Measurements from ENCODE around the gene TNFRSF25. TPM values are rescaled to one million over a fixed set of nuclear protein-coding genes. Genes with fewer than 3 reads are reported as not detected.

TNFRSF25 gene
- total RNA-seq, 1 experiment from 2014 or later = 19.4 TPM

DNA sequence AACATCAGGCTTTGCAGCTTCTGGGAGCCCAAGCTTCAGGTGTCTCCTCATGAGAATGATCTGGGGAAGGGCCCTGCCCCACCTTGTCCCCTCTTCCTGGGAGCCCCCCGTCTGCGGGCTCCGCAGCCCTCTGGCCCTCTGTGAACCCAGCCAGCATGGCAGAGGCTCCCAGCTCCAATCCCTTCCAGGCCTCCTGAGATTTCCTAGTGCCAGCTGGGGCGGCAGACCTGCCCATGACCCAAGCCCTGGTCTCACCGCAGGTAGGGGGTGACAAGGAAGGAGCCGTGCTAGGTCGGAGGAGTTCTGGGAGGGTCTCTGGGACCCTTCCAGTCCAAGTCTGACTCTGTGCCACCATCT, 17.8 kb upstream of the TNFRSF25 start:
- H3K4me1 ChIP-seq (ENCODE audit: insufficient read depth, low read length) = no peaks in the 10 kb centered on the region
- no peak overlapping the region for H4K91ac ChIP-seq (ENCODE audit: insufficient read length, low read depth, low read length)
- Mint-ChIP-seq H3K36me3 (ENCODE audit: insufficient read depth in 1 of 3, low read depth in 3 of 3) (peaks cover 0 to 3% (median 3%) of the 10 kb centered on the region in 3 experiments; a peak in 3 of 7 replicates), H3K27ac (no peak overlapping the region), H3K4me3 (peak overlapping the region; percentile 75 to 87; a peak in 3 of 5 replicates), H3K9me3 (no peaks in the 10 kb centered on the region; a peak in 1 of 5 replicates), H3K27me3 (ENCODE audit: low read depth) (peaks cover 5% of the 10 kb centered on the region), H3K4me1 (peaks cover 14 to 20% of the 10 kb centered on the region in 2 experiments)
- WGBS (ENCODE audit: extremely low coverage, insufficient read length, low lambda C conversion rate) = no CpG with 5 or more reads among the region's 7 CpGs
- no peak overlapping the region for H3K56ac ChIP-seq (ENCODE audit: insufficient read length, low read depth, low read length)
- peaks cover 5% of the 10 kb centered on the region for H3K23me2 ChIP-seq (ENCODE audit: insufficient read length, low read depth, low read length, poor library complexity, severe bottlenecking)
- no peak overlapping the region for H2AFZ ChIP-seq (ENCODE audit: low read length)
- no peak overlapping the region for H3K23ac ChIP-seq (ENCODE audit: insufficient read length, low read depth, low read length)
- H3K4me2 ChIP-seq (ENCODE audit: insufficient read depth, insufficient read length, low read length) = no peak overlapping the region
- H2BK12ac ChIP-seq (ENCODE audit: insufficient read length, low read depth, low read length) = no peak overlapping the region
- no peak overlapping the region for H3K14ac ChIP-seq (ENCODE audit: insufficient read depth, low read length)
- H3K79me1 ChIP-seq (ENCODE audit: insufficient read depth, low read depth, low read length, poor library complexity, severe bottlenecking) = no peaks in the 10 kb centered on the region
- TF ChIP-seq, protein P1, sequence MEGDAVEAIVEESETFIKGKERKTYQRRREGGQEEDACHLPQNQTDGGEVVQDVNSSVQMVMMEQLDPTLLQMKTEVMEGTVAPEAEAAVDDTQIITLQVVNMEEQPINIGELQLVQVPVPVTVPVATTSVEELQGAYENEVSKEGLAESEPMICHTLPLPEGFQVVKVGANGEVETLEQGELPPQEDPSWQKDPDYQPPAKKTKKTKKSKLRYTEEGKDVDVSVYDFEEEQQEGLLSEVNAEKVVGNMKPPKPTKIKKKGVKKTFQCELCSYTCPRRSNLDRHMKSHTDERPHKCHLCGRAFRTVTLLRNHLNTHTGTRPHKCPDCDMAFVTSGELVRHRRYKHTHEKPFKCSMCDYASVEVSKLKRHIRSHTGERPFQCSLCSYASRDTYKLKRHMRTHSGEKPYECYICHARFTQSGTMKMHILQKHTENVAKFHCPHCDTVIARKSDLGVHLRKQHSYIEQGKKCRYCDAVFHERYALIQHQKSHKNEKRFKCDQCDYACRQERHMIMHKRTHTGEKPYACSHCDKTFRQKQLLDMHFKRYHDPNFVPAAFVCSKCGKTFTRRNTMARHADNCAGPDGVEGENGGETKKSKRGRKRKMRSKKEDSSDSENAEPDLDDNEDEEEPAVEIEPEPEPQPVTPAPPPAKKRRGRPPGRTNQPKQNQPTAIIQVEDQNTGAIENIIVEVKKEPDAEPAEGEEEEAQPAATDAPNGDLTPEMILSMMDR (conservative IDR thresholded peaks at IDR 0.05) = no peak
- H2BK120ac ChIP-seq (ENCODE audit: low read depth, low read length, poor library complexity, severe bottlenecking) = no peak overlapping the region
- H3K27ac ChIP-seq (ENCODE audit: insufficient read length, low read depth, low read length) = no peak overlapping the region
- H3K18ac ChIP-seq (ENCODE audit: insufficient read length, low read depth, low read length) = no peak overlapping the region
- DNase-seq = no peak
- H3K27me3 ChIP-seq (ENCODE audit: insufficient read depth, low read length) = no peaks in the 10 kb centered on the region
- H2BK15ac ChIP-seq (ENCODE audit: low read depth, low read length) = no peak overlapping the region
- H3K9me3 ChIP-seq (ENCODE audit: control insufficient read depth, low read depth, low read length) = no peaks in the 10 kb centered on the region
- no peak overlapping the region for H2BK20ac ChIP-seq (ENCODE audit: low read depth, low read length, poor library complexity, severe bottlenecking)
- H3T11ph ChIP-seq (ENCODE audit: low read length) = no peak overlapping the region
- H2BK5ac ChIP-seq (ENCODE audit: insufficient read length, low read length) = no peak overlapping the region
- no peak overlapping the region for H3K9ac ChIP-seq (ENCODE audit: extremely low read depth, insufficient read length, low read length)
- H3K79me2 ChIP-seq (ENCODE audit: insufficient read depth, low read length) = 0 out of 2 replicates have a peak, but pooled peaks cover 1% of the 10 kb centered on the region
- no peak overlapping the region for H3K4ac ChIP-seq (ENCODE audit: low read depth, low read length)
- H4K8ac ChIP-seq (replicated peaks; ENCODE audit: insufficient read length, low read depth, low read length) = no peak overlapping the region
- no peak overlapping the region for H2AK5ac ChIP-seq (ENCODE audit: insufficient read length, low read length)
- no peaks in the 10 kb centered on the region for H4K20me1 ChIP-seq (ENCODE audit: control insufficient read depth, insufficient read depth, insufficient read length)
- H4K5ac ChIP-seq (ENCODE audit: insufficient read length, low read depth, low read length) = no peak overlapping the region

All from H9 (cell line).